Stimulated activated CD4-positive, alpha-beta T cell treated with anti-CD3 and anti-CD28 coated beads, Interleukin-2, amount 100 ng/mL, for 48 hours (primary cell): ENCODE data around the gene MAP3K4.

ENCODE experiments used
- DNase-seq, 2 donors: peaks; one replicate each; pipeline ENCODE4 v3.0.0-alpha.2; 2020

MAP3K4 gene

DNA sequence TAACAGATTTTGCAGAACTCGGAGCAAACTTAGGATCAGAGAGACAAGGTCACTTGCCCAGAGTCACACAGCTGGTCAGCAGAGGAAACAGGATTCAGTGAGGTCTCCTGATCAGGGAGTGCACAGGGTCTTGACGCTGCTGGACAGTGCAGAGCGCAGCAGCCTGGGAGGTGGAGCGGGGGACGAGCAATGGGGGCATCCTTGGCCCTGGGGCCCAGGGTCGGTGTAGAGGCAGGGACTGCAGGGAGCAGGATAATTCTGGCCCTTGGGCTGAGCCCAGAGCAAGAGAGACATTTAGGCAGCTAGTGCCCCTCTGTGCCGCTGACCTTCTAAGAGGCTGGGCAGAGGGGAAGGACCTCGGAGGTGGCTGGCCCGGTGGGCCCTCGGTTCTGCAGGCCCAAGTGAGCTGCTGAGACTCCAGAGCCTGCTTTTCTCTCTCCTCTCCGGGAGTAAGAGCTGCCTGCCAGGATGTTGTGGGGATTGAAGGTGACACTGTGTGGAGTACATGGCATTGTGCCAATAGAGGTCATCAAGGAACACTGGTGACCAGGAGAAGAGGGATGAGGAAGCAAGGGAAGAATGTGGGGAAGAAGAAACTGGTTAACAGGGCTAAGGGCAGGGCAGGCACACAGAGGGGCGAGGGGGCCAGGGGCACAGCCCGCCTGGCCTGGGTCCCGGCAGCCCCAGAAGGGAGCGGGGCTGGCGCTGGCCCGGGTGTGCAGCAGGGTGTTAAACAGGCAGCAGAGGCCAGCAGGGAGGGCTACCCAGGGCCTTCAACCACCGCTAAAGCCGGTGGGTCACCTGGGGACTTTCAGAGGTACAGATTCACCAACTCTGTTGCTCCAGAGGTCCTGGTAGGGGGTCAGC is 160.3 kb downstream of the MAP3K4 start:
- no peak for DNase-seq

GRCh38 chr6:161152527-161152862 is 160.9 kb downstream of the MAP3K4 start:
- no peak for DNase-seq

DNA sequence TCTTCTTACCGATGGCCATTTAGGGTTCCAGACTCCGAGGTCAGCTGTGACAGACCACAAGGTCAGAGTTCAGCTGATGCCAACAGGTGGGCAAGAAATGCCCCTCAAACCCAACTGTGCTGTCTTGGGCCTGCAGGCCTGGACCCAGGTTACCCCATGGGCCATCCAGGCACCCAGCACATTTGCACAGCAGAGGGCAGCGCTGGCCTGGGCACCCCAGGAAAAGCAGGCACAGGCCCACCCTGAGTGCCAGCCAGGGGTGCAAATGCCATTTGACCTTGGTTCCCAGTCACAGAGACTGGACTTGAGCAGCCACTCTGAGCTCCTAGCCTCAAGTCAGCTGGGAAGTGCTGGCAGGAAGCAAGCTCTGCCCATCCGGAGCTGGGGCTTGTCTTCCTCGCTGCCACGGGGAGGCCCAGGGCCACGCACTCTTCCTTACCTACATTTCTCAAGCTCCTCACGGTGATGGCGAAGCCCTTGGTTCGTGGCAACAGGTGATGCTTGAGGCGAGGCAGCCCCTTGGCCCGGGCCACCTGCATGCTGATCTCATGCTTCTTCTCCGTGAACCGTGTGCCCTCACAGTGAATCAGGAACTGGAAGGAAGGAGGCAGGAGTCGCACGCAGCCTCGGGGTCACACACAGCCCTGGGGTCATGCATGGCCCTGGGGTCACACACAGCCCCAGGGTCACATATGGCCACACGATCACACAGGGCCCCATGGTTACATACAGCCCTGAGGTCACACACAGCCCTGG is 161.5 kb downstream of the MAP3K4 start:
- DNase-seq = no peak

GRCh38 chr6:161153725-161154124 is 162.2 kb downstream of the MAP3K4 start:
- DNase-seq = no peak

DNA sequence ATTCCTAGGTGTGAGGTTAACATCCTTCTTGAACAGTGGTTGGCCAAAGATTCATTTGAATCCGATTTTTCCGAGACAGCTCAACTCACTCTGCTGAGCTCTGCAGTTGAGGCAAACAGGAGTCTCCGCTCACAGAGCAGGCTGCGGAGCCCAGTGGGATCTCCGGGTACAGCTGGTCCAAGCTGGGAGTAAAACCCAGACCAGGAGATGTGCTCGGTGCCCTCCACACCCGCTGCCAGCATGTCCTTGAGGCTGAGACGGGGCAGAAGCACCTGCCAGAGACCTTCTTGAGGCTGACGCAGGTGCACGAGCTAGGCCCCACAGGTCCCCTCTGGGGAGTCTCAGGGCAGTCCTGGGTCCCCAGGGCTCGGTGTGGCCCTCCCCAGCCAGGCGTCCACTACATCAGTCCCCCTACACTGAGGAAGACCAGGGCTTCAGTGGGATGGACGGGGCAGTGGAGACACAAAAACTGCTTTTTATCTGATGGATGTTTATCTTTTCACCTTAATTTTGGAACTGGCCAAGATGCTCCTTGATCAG is 163.3 kb downstream of the MAP3K4 start:
- no peak for DNase-seq

DNA sequence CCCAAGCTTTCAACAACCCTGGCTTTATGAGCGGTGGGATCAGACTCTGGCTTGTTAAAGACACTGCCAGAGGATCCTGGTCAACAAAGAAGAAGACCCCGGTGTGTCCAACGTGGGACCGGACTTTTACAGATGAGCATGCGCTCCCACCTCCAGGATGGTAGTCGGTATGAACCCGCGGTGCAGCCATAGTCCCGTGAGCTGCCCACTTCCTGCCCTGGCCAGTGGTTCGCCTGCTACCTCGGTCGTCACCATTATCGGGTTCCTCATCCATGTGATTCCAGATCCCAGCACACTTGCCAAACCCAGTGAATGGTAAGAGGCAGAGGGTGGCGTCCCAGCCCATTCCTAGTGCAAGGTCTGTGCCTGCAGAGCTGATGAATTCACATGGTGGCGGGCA is 169.6 kb downstream of the MAP3K4 start:
- DNase-seq = no peak

GRCh38 chr6:161161889-161162624 is 170.5 kb downstream of the MAP3K4 start:
- DNase-seq = no peak

GRCh38 chr6:161162722-161163121 is 171.2 kb downstream of the MAP3K4 start:
- no peak for DNase-seq

DNA sequence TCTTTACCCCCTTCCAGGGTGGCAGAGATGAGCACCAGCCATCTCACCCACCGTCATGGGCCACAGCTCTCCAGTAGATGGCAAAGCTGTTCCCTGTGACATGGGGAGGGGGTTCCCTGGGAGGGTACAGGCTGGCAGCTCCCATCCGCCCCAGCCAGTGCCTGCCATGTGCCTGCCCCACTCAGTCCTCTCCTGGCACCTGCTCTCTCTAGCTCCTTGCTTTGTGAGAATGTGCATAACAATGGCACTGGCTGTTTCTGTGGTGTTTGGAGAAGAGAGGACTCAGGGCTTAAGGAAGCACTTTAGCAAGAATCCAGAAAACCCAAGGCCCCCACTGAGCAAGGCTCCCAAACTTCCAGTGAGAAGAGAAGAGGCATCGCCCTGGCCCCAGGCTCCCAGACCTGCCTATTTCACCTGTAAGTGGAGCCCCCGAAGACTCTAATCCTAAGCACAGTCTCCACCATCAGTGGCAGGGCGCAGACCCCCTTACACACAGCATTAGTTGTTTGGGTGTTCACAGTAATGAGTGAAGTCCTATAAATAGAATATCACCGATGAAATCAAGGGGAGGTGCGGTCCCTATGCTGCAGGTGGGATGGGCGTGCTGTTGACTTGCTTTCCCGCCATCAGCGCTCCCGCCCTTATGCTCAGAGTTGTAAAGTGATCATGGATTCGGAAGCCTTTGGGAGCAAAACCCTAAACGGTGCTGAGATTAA is 172.1 kb downstream of the MAP3K4 start:
- DNase-seq = no peak

DNA sequence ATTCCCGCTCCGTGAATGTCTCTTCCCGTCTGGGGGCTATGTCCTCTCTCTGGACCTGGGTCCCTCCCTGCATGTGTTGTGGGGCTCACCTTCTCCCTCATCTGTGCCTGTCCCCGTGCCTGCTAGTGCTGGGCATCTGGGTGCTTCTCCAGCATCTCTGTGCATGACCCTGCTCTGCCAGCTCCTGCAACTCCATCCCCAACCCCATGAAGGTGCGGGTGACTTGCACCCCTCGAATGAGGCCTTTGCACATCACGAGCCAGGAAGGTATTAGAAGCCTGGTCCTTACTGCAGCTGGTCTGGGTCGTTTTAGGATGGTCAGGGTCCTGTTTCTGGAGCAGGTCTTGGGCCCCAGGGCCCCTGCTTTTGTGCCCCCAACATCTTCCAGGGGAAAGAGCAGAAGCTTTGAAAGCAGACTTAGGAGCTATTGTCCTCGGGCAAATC is 172.6 kb downstream of the MAP3K4 start:
- DNase-seq = no peak

GRCh38 chr6:161166176-161166575 is 174.6 kb downstream of the MAP3K4 start:
- no peak for DNase-seq

- DNase-seq = no peak
Observed at GRCh38 chr6:161166677-161167076, 175.1 kb downstream of the MAP3K4 start.
